ENCODE results near the gene GRM1.

- no peak for TF ChIP-seq CTCF (IDR thresholded peaks at IDR 0.05; ENCODE audit: low read depth, low read length)
- TF ChIP-seq EZH2phosphoT487 (IDR thresholded peaks at IDR 0.05; ENCODE audit: low read depth), result no peak
Measured at GRCh38 chr6:146402476-146402875, 373.6 kb downstream of the GRM1 start.

Data from OCI-LY3 (cell line).